ENCODE measurements around the gene MPP3. TPM values are rescaled to one million over a fixed set of nuclear protein-coding genes. Genes with fewer than 3 reads are reported as not detected.

The MPP3 gene
- total RNA-seq, 6 donors from 2014 or later: 16.2 to 142 (median 38.5) TPM

GRCh38 chr17:43848601-43849000, 15.7 kb upstream of the MPP3 start:
- 78 to 93% methylated on average over 8 to 10 of the region's 10 CpGs for WGBS, 2 donors
- peaks cover 0 to 11% (median 10%) of the 10 kb centered on the region in 4 donors for H3K4me1 ChIP-seq
- no peaks in the 10 kb centered on the region for H3K27me3 ChIP-seq
- ATAC-seq (ENCODE audit: low FRiP score in 2 of 2) (no peak), DNase-seq (no peak)
- TF ChIP-seq POLR2A (IDR thresholded peaks at IDR 0.05) (no peak), EP300 (IDR thresholded peaks at IDR 0.05) (peak in 1 of 4 donors; percentile 18), CTCF (IDR thresholded peaks at IDR 0.05) (no peak), POLR2AphosphoS5 (IDR thresholded peaks at IDR 0.05) (peak in 1 of 2 donors; percentile 50)
- H3K36me3 ChIP-seq: no peaks in the 10 kb centered on the region
- H3K9me3 ChIP-seq: no peaks in the 10 kb centered on the region
- H3K27ac ChIP-seq: peak overlapping the region in 2 of 4 donors; percentile 21 to 77
- peak overlapping the region in 3 of 4 donors; percentile 15 to 37 (median 19) for H3K4me3 ChIP-seq

- Histone ChIP-seq H3K27me3 (no peaks in the 10 kb centered on the region), H3K36me3 (no peaks in the 10 kb centered on the region), H3K4me1 (peaks cover 0 to 12% (median 10%) of the 10 kb centered on the region in 4 donors), H3K9me3 (no peaks in the 10 kb centered on the region), H3K27ac (peak within 1 kb of the TSS; percentile 16 to 77 (median 46)), H3K4me3 (peak within 1 kb of the TSS in 3 of 4 donors; percentile 24 to 37 (median 36))
- no peak for TF ChIP-seq POLR2A (IDR thresholded peaks at IDR 0.05)
- peak in 1 of 2 donors; percentile 22 for TF ChIP-seq POLR2AphosphoS5 (IDR thresholded peaks at IDR 0.05)
- DNase-seq (peak in 1 of 2 donors; percentile 55), ATAC-seq (ENCODE audit: low FRiP score in 2 of 2) (peak in 1 of 2 donors; percentile 44)
- WGBS, 2 donors: 24 to 35% methylated on average over 16 to 17 of the region's 17 CpGs
Measured at GRCh38 chr17:43846963-43847371, 14.0 kb upstream of the MPP3 start, which contains the start of gene CD300LG. TSS of gene CD300LG (plus strand) at chr17:43847176. CDS start at chr17:43847217, 41 bp downstream.

GRCh38 chr17:43846221-43846712, 13.3 kb upstream of the MPP3 start:
- no peaks in the 10 kb centered on the region for H3K9me3 ChIP-seq
- DNase-seq (peak; percentile 84 to 97), ATAC-seq (ENCODE audit: low FRiP score in 2 of 2) (peak; percentile 93 to 97)
- H3K4me3 ChIP-seq: no peak overlapping the region
- peaks cover 2 to 17% (median 12%) of the 10 kb centered on the region in 4 donors for H3K4me1 ChIP-seq
- H3K36me3 ChIP-seq: no peaks in the 10 kb centered on the region
- peak overlapping the region in 2 of 4 donors; percentile 19 to 77 for H3K27ac ChIP-seq
- WGBS, 2 donors: 9 to 11% methylated on average over 11 to 13 of the region's 13 CpGs
- no peak for TF ChIP-seq EP300 (IDR thresholded peaks at IDR 0.05)
- TF ChIP-seq POLR2AphosphoS5 (IDR thresholded peaks at IDR 0.05): peak; percentile 30 to 53
- TF ChIP-seq CTCF (IDR thresholded peaks at IDR 0.05): peak; percentile 92 to 99 (median 96)
- no peak for TF ChIP-seq POLR2A (IDR thresholded peaks at IDR 0.05)
- no peaks in the 10 kb centered on the region for H3K27me3 ChIP-seq

GRCh38 chr17:43845766-43846165, 12.8 kb upstream of the MPP3 start:
- Histone ChIP-seq H3K4me3 (no peak overlapping the region), H3K4me1 (peaks cover 7 to 22% (median 14%) of the 10 kb centered on the region in 4 donors), H3K36me3 (no peaks in the 10 kb centered on the region), H3K27me3 (no peaks in the 10 kb centered on the region), H3K9me3 (no peaks in the 10 kb centered on the region), H3K27ac (peak overlapping the region in 1 of 4 donors; percentile 3)
- TF ChIP-seq POLR2AphosphoS5 (IDR thresholded peaks at IDR 0.05) (no peak), POLR2A (IDR thresholded peaks at IDR 0.05) (no peak), CTCF (IDR thresholded peaks at IDR 0.05) (no peak), EP300 (IDR thresholded peaks at IDR 0.05) (no peak)
- WGBS, 2 donors: 63 to 64% methylated on average over 4 of the region's 4 CpGs
- no peak for ATAC-seq (ENCODE audit: low FRiP score in 2 of 2)
- DNase-seq: no peak

GRCh38 chr17:43844241-43844640, 11.3 kb upstream of the MPP3 start:
- Histone ChIP-seq H3K27me3 (no peaks in the 10 kb centered on the region), H3K4me3 (no peak overlapping the region), H3K36me3 (no peaks in the 10 kb centered on the region), H3K4me1 (peaks cover 11 to 35% (median 21%) of the 10 kb centered on the region in 4 donors), H3K9me3 (no peaks in the 10 kb centered on the region), H3K27ac (no peak overlapping the region)
- ATAC-seq (ENCODE audit: low FRiP score in 2 of 2) (no peak), DNase-seq (no peak)
- 84 to 92% methylated on average over 4 to 5 of the region's 5 CpGs for WGBS, 2 donors
- TF ChIP-seq POLR2AphosphoS5 (IDR thresholded peaks at IDR 0.05) (no peak), EP300 (IDR thresholded peaks at IDR 0.05) (no peak), POLR2A (IDR thresholded peaks at IDR 0.05) (no peak), CTCF (IDR thresholded peaks at IDR 0.05) (no peak)

Data from upper lobe of left lung (tissue), 6 donors.